ENCODE results near the gene SPDYE6.

The SPDYE6 gene

DNA sequence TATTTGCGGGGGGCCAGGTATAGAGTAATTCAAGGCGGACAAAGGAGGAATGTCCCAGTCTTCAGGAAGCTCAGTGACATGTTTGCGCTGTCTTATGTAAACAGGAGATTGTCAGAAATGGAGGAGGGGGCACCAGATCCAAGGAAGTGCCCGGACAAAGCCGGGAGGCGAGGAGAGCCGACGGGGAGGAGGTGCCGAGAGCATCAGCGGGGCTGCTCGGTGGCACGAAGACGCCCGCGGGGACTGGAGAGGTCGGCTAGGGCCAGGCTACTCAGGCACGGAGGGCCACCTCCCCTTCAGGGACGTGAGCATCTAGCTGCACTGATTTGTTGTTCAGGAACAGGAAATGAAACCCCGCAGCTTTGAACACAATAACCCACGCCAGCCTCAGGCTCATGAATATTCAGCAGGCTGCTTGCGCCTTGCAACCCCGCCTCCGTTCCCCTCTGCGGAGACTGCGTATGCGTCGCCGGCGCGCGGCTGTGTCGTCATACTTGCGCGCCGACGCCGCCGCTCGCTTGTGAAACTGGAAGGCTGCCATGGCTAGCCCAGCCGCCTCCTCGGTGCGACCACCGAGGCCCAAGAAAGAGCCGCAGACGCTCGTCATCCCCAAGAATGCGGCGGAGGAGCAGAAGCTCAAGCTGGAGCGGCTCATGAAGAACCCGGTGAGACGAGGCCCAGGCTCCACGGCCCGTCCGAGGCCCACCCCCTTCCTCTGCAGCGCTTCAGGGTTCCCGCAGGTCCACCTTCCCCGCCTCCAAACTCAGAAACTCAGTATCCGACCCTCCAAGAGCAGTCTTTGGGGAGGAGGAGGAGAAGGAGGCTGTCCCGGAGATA lies 39.8 kb upstream of the SPDYE6 start, which contains the start of gene PRKRIP1:
PRKRIP1 (plus strand) TSS at position 491 of the 837 bp plus-strand sequence; CDS start at position 540, 49 bp downstream.
- TF ChIP-seq CTCF (IDR thresholded peaks at IDR 0.05; ENCODE audit: borderline replicate concordance, insufficient read depth, low read depth, low read length): no peak
- peak within 1 kb of the TSS; percentile 96 for H3K4me3 ChIP-seq (ENCODE audit: low read depth, low read length)

DNA sequence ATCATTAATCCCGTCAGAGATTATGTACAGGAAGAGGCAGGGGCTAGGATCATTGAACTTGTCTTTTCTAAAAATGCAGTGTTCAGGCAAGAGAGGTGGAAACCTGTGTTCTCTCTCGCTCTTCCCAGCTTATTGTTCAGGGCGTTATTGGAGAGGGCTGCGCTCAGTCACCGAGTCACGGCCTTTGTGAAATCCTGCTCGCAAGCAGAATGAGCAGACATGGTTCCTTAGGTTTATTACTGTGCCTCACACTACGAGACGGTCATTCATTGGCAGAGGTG lies 39.3 kb upstream of the SPDYE6 start:
- H3K4me3 ChIP-seq (ENCODE audit: low read depth, low read length): peak overlapping the region; percentile 43
- no peak for TF ChIP-seq CTCF (IDR thresholded peaks at IDR 0.05; ENCODE audit: borderline replicate concordance, insufficient read depth, low read depth, low read length)

DNA sequence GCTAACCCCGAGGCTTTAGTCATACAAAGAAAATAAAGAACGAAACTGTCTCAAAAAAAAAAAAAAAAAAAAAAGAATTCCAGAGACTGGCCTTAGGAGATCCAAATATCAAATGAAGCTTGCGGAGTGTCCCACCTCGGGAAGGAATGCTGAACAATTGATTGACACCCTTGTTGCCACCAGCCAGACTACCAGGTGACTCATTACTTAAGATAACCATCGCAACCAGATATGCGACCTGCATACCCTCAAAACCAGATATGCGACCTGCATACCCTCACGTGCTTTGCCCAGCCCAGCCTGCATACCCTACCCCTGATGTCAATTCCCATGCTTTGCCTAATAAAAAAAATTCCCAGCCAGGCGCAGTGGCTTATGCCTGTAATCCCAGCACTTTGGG lies 37.2 kb upstream of the SPDYE6 start:
- no peak overlapping the region for H3K4me3 ChIP-seq (ENCODE audit: low read depth, low read length)
- TF ChIP-seq CTCF (IDR thresholded peaks at IDR 0.05; ENCODE audit: borderline replicate concordance, insufficient read depth, low read depth, low read length): no peak

- no peak for TF ChIP-seq CTCF (IDR thresholded peaks at IDR 0.05; ENCODE audit: borderline replicate concordance, insufficient read depth, low read depth, low read length)
- H3K4me3 ChIP-seq (ENCODE audit: low read depth, low read length): no peak overlapping the region
These were observed 36.1 kb upstream of the SPDYE6 start for GRCh38 chr7:102392330-102392729.

- H3K4me3 ChIP-seq (ENCODE audit: low read depth, low read length): no peak overlapping the region
- TF ChIP-seq CTCF (IDR thresholded peaks at IDR 0.05; ENCODE audit: borderline replicate concordance, insufficient read depth, low read depth, low read length): peak; percentile 93
These were observed 34.6 kb upstream of the SPDYE6 start for GRCh38 chr7:102390697-102391484.

- no peak overlapping the region for H3K4me3 ChIP-seq (ENCODE audit: low read depth, low read length)
- no peak for TF ChIP-seq CTCF (IDR thresholded peaks at IDR 0.05; ENCODE audit: borderline replicate concordance, insufficient read depth, low read depth, low read length)
These were observed 33.6 kb upstream of the SPDYE6 start for GRCh38 chr7:102389810-102390209.

Measured in GM12875 (cell line).